ENCODE data around the gene ZNF581. TPM values are rescaled to one million over a fixed set of nuclear protein-coding genes. Genes with fewer than 3 reads are reported as not detected.

Gene ZNF581
- total RNA-seq, 1 donor from 2014 or later = 16.3 TPM

DNA sequence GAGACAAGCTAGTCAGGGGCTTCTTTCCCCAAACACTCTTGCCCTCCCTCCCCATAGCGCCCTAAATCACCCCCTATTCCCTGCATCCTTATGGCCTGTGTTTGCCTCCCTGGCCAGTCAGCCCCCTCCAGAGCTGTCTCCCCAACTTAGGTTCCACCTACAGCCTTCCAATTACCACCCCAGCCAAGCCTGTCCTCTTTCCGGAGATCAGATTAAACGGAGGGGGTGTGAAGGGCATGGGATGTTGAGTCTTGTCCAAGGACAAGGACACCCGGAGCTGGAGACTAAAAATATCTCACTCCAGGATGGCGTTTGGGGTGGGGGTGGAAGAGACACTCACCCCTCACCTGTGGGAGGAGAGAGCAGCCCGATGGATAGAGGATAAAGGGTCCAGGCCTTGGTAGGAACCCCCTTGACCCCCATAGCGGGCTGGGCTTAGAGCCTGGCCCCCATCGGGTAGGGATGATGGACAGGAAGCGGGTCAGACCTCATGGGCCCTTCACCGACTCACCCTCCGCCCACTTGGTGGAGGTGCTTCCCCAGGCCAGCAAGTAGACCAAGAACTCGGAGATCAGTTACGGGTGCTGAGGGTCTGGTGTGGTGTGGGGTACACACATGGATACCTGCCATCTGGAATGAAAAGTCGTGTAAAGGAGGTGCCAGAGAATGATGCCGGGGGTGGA is 32.0 kb upstream of the ZNF581 start:
- no peak for DNase-seq

GRCh38 chr19:55611983-55612645 is 31.3 kb upstream of the ZNF581 start:
- DNase-seq = no peak

GRCh38 chr19:55613396-55613795 is 30.1 kb upstream of the ZNF581 start:
- DNase-seq = no peak

GRCh38 chr19:55613930-55614710 is 29.3 kb upstream of the ZNF581 start:
- DNase-seq = no peak

GRCh38 chr19:55614711-55615542 is 28.5 kb upstream of the ZNF581 start:
- no peak for DNase-seq

DNA sequence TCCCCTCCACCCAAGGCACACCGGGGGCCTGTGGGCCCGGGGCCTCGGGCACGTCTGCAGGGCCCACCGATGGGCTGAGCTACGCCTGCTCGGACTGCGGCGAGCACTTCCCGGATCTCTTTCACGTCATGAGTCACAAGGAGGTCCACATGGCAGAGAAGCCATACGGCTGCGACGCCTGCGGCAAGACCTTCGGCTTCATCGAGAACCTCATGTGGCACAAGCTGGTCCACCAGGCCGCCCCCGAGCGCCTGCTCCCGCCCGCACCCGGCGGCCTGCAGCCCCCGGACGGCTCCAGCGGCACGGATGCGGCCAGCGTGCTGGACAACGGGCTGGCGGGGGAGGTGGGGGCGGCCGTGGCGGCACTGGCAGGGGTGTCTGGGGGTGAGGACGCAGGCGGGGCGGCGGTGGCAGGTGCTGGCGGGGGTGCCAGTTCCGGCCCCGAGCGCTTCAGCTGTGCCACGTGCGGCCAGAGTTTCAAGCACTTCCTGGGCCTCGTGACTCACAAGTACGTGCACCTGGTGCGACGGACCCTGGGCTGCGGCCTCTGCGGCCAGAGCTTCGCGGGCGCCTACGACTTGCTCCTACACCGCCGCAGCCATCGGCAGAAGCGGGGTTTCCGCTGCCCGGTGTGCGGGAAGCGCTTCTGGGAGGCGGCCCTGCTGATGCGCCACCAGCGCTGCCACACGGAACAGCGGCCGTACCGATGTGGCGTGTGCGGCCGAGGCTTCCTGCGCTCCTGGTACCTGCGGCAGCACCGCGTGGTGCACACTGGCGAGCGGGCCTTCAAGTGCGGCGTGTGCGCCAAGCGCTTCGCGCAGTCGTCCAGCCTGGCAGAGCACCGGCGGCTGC is 27.7 kb upstream of the ZNF581 start:
- no peak for DNase-seq

DNA sequence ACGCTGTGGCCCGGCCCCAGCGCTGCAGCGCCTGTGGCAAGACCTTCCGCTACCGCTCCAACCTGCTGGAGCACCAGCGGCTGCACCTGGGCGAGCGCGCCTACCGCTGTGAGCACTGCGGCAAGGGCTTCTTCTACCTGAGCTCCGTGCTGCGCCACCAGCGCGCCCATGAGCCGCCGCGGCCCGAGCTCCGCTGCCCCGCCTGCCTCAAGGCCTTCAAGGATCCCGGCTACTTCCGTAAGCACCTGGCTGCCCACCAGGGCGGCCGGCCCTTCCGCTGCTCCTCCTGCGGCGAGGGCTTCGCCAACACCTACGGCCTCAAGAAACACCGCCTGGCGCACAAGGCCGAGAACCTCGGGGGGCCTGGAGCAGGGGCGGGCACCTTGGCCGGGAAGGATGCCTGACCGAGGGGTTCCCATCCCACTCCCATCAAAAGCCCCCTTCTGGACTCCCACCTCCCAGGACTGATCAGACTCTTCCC is 27.0 kb upstream of the ZNF581 start:
- no peak for DNase-seq

GRCh38 chr19:55617426-55617825 is 26.0 kb upstream of the ZNF581 start:
- DNase-seq = no peak

GRCh38 chr19:55618426-55618825 is 25.0 kb upstream of the ZNF581 start:
- no peak for DNase-seq

DNA sequence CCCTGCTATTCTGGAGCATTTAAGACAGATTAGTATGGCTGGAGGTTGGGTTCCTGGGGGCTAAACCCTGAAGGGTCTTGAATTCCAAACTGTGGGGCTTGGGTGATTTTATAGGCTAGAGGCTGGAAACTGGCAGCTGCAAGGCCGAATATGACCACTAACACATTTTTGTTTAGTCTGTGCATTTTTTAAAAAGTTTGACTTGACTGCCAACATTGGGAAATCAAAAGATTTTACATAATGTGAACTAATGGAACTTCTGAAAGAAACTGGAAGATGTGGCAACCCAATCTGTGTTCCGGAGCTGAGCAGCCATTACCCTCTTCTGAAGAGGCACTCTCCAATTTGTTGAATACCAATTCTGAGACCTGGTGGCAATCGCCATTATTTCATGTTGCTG is 24.2 kb upstream of the ZNF581 start:
- DNase-seq = no peak

DNA sequence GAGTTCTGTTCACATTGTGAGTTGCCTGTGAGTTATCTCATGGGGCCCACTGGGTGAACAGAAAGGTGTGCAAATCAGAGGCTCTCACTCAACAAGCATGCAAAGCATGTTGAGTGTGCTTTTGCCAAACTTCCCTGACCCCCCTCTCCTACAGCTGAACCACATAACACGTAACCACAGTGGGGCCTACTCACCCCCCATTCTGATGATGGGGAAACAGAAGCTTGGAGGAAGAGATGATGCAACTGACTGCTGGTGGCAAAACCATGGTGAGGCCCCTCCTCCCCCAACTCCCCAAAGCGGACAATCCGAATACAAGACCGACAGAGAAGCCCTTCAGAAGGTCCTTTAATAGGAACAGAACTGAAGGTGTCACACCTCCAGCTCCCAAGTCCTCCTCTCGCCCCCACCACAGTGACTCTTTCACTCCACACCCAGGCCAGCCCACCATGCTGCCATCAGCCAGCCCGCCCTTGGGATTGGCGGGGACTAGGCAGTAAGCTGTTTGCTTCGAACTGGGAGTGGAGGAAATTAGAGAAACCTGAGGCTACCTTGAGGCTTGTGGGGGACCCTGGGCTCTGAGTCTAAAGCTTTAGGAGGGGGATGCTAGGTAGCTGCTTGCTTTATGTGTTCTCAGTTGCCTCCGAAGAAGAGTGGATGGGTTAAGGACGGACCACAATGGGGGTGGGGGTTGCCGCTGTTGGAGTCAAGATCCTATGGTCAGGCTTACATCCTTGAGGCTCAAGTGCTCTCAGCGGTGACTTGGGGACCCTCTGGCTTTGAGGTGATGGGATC is 22.8 kb upstream of the ZNF581 start:
- DNase-seq = no peak

DNA sequence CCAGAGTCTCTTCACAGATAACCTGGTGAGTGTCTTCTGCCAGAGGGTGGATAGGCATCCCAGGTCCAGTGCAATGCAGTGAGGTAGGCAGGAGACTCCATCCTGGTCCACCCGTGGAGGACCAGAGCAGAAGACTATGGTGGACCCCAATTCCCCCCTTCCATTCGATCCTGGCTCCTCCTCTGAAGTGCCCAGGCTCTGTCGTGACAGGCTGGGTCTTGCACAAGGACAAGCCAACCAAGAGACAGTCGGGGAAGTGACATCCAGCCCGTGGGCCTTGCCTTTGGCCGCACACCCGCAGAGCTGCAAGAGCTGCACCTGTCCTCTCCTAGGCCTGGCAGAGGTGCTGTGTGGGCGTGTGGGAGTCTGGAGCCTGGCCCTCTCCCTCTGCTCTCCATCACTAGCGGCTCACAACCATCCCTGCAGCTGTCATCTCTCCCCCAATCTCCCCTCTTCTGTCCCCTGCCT is 22.2 kb upstream of the ZNF581 start:
- no peak for DNase-seq

GRCh38 chr19:55621673-55622231 is 21.7 kb upstream of the ZNF581 start:
- DNase-seq = no peak

GRCh38 chr19:55622242-55622969 is 21.0 kb upstream of the ZNF581 start:
- no peak for DNase-seq

GRCh38 chr19:55623130-55623529 is 20.3 kb upstream of the ZNF581 start:
- DNase-seq = no peak

- DNase-seq = peak; percentile 24
Measured at GRCh38 chr19:55623561-55623960, 19.9 kb upstream of the ZNF581 start.

GRCh38 chr19:55624109-55625003 is 19.1 kb upstream of the ZNF581 start, which contains the start of gene ZNF784:
ZNF784 (minus strand) TSS chr19:55624566; CDS start chr19:55624561, 5 bp downstream.
- DNase-seq = peak; percentile 98

GRCh38 chr19:55625004-55625326 is 18.5 kb upstream of the ZNF581 start:
- no peak for DNase-seq

Data from tongue (tissue), 2 donors.